Suppressor macrophage treated with lipopolysaccharide for 1 hour (primary cell): ENCODE data around the gene FADS6.

Experiments
- DNase-seq, 3 donors: peaks; one replicate each; pipeline ENCODE4 v3.0.0-alpha.2; 2020 to 2022

The FADS6 gene

DNA sequence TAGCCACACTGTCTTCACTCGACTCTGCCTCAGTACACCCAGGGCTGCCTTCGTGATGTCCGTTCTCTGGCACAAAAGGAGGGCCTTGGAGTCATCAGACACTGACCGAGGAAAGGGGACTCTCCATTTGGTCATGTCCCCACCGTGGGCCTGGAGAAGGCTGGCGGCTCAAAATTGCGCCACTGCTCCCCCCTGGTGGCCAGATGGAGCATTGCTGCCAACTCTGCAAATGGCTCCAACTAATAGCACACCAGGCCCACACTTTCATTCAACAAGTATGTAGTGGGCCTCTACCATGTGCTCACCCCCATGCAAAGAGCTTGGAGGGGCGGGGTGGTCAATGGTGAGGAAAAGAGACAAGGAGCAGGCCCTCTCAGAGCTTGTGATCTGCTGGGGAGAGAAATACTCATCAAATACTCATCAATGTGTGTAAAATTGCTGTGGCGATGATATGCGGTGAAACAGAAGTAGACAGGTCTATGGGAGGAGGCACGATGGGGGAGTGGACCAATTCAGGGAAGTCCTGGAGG, 28.5 kb downstream of the FADS6 start:
- peak; percentile 90 to 92 (median 91) for DNase-seq

DNA sequence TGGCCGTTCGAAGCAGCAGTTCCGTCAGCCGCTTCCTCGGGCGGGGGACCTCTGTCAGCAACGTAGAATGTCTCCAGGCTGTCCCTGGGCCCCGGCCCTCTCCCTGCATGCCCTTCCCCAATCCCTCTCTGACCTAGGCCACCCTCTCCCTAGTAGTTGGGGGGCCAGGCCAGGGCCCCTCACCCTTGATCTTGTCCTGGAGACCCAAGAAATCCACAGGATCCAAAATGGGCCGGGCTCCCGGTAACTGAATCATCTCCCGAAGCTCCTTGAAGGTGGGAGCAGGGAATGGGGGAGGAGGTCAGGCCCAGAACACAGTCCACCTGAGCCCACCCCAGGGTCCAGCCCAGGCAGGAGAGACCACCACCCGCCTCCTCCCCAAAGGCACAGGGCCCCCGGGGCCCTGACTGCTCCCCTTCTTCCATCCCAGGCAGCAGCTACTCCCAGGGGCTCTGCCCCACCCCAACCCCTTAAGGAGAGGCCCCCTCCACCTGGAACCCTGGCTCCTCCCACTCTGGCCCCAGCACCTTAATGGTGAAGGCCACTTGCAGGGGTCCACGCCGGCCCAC, 29.1 kb downstream of the FADS6 start:
- DNase-seq: no peak

DNA sequence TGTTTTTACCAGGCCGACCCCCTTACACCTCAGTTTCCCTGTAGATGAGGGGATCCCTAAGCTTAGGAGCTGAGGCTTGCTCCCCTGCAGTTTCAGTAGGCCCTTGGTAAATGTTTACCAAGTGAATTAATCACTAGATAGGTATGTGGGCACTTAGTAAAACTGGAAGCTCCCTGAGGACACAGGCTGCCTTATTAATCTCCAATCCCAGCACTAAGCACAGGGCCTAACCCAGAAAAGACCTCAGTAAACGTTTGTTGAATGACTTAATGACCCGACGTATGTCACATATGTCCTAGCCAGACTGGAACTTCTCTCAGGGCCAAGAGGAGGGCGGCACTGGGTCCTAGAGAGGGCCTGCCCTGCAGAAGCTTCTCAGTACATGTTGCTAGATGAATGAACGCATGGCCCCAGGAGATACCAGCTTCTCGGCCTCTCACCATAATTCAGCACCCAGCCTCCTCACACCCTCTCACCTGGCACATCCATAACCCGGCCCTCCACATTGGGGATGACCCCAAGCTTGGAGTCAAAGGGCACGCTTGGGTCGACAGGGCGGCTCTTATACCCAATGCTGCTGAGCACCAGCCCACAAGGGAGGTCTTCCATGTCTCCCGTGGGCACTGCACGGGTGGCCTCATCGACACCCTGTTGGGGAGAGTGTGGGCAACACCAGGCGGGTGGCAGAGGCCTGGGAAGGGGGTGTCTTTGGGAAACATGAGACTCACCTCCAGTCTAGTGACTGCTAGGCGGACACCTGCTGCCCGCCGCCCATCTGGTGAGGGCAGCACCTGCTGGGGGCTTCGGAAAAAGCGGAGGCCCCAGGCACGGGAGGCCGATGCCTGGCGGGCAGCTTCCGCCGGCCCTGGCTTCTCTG, 29.8 kb downstream of the FADS6 start:
- no peak for DNase-seq

DNA sequence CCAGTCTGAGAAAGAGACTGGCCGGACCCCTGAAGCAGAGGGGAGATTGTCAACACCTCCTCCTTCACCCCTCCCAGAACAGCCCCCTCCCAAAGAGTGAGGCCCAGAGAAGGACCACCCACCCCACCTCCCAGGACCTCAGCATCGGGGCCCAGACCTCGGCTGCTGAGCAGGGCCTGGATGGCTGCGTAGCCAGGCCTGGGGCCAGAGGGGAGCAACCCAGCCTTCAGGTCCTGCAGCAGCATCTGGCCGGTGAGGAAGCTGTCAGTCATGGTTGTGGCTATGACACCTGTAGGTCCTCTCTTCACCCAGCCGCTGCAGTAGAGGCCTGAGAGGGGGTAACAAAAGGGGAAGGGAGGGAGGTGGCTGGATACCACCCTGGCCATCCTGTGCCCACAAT, 30.5 kb downstream of the FADS6 start:
- DNase-seq: no peak

DNA sequence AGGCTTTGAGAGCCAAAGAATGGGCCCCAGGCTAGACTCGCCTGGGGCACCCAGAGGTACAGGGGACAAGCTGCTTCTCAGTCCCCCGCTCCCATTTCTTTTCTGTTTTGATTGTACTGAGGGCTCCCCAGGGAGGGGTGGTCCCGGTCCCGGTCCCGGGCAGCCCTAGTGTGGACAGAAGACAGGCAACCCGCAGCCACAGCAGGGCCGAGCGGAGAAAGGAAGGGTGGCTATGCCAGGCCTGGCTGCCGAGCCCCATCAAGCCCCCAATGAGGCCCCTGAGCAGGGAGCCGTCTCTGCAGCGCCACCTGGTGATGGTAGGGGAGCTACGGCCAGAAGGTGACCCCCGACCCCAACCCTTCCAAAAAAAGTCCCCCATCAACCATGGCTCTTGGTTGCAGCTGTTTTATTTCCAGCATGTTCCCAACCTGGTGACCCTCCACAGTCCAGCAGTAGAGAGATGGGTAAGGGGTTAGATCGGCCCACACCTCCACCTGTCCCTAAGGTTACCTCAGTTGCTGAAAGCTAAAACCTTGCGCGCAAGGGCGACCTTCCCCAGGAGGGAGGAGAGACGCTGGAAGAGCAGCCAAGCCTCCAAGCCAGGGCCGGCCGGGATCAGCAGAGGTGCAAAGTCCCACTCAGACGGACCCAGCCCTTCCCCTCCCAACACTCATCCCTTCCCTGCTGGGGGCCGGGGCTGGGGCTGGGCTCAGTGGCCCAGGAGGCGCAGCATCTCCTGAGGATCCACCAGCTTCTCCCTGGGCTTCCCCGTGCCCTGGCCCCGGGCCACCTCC, 31.1 kb downstream of the FADS6 start:
- peak; percentile 68 to 88 (median 80) for DNase-seq

DNA sequence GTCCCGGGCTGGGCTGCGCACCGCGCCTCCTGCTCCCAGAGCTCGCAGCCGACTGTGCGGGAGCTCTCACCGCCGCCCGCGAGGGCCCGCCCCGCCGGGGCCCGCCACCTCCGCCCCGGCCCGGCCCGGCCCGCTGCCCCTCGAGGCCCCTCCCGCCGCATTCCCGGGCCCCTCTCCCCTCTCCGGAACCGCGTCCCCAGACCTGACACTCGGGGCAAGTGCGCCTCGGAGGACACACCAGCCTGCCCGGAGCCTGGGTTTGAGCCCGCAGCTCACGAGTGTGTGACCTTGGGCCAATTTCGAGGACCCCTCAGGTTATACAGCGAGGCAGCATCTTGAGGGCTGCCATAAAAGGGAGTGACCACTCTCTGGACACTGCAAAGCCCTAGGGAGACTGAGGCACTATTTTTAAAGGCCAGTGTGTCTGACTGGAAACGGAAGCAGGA, 31.7 kb downstream of the FADS6 start:
- no peak for DNase-seq

DNA sequence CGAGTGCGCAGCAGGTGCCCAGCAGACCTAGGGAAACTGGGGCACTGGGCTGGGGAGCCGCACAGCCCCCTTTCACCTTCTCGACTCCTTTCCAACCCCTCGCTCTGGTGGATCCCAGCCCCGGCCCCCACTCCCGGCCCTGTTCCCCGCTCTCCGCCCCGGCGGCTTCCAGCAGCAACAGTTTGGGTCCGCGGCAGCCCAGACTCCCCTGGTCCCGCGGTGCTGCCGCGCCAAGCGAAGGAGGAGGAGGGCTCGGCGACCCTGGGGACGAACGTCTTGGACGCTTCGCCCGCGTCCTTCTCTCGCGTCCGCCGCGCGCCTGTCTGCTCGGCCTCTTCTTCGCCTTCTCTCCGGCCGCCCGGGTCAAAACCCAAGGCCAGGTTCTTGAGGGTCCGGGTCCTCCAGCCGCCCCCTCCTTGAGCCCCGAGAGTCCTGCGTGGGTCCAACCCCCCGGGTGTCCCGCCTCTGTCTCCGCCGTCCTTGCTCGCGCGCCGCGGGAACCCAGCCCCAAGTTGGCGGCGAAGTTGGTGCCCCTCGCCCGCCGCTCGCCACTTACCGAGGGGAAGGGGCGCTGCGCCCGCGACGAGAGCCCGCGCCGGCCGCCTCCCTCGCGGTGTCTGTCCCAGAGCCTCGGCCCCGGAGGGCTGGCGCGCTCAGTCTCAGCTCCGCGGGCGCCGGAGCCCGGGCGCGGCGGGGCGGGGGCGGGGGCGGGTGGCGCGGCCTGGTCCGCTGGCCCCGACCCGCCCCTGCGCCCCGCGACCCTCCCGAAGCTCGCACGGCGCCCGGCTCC, 32.4 kb downstream of the FADS6 start:
- DNase-seq: peak in 1 of 3 donors; percentile 34

DNA sequence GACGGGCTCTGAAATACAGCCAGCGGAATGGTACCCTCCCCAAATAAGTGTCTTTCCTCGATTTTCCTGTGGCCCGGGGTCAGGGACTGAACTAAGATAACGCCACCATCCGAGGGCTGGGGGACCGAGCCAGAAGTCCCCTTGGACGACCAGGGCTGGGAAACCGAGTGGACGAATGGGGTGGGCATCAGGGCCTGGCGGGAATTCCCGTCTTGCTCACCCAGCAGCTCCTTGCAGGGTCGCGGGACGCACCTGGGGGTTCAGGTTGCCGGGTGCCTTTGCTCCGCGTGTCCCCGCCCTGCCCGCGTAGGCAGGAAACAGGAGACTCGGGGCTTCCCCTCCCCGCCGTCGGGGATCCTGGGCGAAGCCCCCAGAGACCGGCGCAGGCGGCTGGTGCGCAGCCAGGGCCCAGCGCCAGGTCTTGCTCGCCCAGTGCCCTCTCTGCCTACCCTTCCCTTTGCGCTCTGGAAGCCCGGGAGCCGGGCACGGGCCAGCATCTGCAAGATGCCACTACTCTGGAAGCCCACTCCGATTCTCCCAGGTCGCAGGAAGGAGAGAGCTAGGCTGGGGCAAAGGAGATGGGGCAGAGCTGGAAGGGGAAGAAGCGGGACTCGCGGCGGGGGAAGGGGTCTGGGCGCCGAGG, 33.1 kb downstream of the FADS6 start:
- peak in 1 of 3 donors; percentile 27 for DNase-seq

DNA sequence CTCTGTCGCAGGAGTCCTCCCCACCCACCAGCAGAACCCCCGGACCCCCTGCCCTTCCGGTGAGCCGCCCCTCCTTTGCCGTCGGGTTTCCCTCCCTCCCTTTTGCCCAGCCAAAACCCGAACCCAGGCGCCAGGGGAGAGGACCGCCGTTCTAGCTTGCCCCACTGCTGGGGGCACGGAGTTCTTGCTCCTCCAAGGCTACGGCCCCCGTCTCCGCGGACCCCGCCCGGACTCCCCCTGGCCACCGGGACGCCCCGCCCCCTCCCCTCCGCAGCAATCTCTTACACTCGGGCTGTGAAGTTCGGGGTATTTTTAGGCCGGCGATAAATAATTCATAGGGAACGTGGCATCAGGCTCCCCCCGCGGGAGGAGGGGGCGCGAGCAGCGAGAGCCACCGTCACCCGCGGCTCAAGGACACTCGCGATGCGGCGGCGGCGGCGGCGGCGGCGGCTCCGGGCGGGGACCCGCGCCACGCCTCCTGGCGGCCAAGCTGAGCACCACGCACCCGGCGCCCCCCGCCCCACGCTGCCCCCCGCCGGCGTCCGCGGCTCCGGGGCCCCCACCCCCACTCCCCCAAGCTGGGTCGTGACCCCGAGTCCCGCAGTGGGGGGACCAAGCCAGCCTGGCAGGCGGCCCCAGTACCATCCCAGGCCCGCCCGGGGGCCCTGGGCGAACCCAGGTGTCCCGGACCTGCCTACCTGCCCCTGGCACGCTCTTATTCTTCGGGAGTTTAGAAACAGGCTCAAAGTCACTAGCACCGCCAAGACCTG, 33.8 kb downstream of the FADS6 start, which contains the start of gene GRIN2C:
Gene GRIN2C, minus strand, starts transcription at position 427 of the 770 bp plus-strand sequence. CDS start 4,793 bp downstream, outside the sequence.
- DNase-seq: peak; percentile 32 to 68 (median 53)

DNA sequence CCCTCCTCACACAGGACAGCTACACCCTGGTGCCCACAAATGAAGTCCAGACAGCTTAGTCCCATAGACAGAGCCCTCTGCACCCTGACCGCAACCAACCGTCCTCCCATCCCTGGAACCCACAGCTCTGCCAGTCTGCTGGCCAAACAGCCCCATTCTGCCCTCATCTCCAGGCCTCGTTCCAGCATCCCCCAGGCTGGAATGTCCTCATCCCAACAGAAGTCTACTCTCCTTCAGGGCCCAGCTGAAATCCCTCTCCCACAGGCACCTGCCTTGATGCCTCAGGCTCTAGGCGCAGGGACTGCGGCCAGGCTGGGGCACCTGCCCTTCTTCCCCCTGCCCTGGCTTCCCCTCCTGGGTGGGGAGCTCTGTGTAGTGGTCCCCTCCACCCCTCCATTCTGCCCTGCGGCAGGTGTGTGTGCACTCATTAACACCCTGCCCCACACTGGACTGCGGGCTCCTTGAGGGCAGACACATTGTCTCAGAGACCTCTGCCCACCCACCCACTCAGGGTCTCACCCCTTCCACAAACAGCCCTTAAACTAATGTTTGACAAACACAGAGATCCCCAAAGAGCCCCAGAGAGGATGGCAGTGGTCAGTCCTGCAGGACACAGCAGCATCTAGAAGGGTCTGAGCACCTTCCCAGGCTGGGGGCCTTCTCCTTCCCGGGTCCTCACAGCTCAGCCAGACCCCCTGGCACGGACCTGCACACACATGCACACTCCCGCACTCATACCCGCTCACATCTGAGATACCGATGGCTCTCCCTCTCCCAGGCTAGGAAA, 34.6 kb downstream of the FADS6 start:
- DNase-seq: no peak

DNA sequence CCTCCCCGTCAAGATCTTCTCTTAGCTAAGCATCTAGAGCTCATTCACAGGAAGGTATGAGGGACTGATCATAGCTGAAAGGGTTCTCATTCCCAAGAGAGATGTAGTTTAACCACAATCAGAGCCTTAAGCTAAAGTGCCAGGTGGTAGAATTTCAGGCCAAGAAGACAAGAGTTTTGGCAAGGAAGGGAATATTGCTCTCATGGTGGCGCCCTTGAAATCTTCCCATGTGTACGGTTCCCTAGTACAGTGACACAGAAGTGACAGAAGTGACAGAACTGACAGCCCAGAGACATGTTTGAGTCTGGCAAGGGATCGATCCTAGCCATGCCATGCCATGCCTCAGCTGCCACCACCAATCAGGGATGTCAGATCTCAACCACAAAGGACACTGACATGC, 36.2 kb downstream of the FADS6 start:
- no peak for DNase-seq

DNA sequence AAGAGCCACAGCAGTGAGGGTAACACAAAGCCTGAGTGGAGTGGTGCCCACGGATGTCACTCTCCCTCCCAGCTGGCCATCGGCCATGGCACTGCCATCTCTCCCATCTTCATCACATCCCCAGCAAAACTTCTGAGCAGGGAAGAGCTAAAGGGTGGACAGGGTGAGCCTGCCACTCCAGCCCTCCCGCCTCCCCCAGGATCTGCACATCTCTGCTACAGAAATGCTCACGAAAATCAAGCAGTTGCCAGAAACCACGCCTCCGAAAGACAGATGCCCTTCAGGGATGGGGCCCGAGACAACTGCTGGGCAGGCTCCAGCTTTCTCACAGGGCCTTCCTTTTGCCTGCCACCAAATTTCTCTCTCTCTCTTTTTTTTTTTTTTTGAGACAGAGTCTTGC, 37.3 kb downstream of the FADS6 start:
- no peak for DNase-seq

DNA sequence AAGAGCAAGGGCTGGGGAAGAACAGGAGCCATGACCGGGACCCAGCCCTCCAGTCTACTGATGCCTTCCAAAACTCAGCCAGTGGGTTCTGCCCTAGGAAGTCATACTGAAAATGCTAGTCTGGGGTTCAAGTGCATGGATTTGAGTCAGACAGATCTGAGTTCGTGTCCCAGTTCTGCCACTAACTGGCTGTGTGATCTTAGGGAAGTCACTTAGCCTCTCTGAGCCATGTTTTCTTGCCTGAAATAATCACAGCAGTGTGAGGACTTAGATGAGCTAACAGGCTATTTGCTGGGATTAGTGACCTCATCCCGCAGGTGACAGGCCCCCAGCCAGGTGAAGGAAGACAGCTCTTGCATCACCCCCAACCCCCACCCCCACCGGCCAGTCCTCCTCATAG, 38.1 kb downstream of the FADS6 start:
- DNase-seq: no peak

DNA sequence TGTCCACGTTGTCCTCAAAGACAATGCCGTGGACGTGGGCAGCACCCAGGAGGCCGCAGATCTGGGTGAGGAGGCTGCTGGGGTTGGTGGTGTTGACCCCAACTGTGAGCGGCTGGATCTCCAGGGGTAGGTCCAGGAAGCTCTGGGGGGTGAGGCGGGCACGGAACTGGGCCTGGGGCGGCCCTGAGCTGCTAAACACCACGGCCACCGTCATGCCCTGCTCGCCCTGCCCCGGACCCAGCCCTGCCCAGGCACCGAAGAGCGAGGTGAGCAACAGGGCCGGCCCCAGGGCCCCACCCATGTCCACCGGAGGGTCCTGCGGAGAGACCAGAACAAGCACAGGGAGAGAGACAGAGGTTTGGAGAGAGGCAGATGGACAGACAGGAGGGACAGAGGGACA, 38.6 kb downstream of the FADS6 start:
- DNase-seq: no peak

DNA sequence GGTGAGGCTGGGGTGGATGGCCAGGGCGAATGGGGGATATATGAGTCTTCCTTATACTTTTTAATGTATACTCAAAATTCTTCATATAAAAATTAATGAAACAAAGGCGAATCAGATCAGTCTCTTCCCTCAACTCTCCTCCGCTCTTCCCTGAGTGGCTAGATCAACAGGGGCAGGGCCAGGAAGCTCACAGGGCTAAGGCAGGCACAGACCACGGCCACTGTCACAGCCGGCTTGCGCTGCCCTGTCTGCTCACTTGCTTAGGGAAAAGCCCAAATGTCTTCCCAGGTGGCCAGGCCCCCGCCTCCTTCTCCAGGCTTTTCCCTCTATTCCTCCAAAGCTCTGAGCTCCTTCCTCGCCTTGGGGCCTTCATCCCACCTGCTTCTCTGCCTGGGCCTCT, 39.8 kb downstream of the FADS6 start:
- no peak for DNase-seq

DNA sequence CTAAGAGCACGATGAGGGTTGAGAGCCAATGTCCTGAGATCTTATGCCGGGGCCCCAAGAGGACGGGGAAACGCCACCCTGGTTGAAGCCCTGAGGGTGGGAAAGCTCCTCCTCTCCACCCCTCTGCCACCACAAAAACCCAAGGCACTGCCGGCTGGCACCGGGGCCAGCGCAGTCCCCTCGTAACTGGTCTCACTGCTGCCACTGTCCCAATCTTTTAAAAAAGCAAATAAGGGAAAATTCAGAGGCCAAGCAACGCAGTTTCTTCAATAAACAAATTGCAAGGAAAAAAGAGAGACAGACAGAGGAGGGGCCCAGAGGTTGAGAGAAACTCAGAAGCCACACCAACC, 40.4 kb downstream of the FADS6 start:
- DNase-seq: no peak

DNA sequence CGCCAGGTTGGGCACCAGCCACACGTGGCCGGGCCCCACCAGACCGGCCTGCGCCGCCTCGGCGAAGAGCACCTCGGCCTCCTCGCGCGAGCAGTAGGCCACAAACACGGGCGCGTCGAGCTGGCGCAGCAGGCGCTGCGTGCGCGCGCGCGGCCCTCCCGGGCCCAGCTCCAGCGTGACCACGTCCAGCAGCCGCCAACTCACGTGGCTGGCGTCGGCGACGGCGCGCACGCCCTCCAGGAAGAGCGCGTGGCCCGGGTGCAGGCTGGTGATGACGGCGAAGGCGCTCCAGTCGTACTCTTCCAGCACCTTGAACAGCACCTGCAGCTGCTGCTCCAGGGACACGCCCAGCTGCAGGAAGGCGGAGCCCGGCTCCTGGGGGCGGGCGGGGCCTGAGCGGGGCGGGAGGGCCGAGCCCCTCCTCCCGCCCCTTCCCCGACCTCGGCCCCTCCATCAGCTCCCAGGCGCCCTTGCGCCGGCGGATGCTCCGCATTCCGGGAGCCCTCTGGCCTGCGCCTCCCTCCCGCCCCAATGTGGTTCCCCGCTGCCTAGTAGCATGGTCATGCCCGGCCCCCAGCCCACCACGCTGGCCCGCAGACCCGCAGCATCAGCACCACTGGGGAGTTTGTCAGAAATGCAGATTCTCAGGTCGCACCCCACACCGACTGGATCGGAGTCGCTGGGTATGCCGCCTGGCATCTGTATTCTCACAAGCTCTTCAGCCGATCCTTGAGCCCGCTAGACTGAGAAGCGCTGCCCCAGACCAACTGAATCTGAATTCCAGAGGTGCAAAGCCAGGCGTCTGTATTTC, 41.0 kb downstream of the FADS6 start:
- peak in 2 of 3 donors; percentile 14 to 18 for DNase-seq

DNA sequence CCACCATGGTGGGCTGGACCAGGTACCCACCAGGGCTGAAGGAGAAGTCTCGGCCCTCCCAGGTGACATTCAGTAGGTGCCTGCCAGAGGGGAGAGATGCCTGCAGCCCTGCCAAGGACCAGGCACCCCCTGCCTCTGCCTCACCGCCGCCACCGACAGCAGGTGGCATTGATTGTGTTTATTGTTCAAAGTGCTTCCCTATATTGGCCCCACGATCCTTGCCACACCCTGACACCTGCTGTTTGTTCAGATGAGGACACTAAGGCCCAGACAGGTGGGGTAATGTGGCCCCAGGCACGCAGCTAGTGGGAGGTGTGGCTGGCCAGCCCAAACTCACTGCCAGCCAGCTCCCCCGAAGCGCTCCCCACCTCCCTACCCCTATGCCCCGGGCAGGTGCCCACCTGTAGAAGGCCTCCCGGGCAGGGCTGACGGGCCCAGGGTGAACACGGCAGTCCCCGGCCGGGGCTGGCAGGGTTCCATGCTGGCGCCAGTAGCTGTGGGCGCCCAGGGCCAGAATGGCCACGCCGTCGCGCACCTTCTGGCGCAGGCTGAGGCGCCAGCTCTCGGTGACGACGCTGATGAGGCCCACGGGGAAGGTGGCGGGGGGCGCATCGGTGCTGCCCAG, 41.7 kb downstream of the FADS6 start:
- DNase-seq: no peak

DNA sequence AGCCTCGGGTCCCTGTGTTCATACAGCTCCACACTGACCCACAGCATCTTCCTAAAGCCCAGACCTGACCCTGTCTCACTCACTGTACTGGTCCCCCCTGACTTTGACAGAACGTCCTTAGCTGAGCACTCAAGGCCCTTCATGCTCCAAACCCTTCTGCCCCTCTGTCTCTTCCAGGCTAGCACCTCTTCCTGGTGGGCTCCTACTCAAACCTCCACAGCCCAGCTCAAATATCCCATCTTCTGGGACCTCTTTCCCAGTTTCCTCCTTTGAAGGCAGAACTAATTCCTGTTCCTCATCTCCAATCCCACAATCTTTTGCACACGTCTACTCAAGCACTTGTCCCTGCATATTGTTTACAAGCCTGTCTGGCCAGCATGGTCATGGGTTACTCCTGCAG, 42.5 kb downstream of the FADS6 start:
- DNase-seq: no peak
